Measurements from ENCODE around the gene LMF2.
"Not testable (repeated sequence)": the region's sequence is repeated elsewhere in the genome, so short reads cannot be mapped to it uniquely, and the experiment has no call there.

Gene LMF2

DNA sequence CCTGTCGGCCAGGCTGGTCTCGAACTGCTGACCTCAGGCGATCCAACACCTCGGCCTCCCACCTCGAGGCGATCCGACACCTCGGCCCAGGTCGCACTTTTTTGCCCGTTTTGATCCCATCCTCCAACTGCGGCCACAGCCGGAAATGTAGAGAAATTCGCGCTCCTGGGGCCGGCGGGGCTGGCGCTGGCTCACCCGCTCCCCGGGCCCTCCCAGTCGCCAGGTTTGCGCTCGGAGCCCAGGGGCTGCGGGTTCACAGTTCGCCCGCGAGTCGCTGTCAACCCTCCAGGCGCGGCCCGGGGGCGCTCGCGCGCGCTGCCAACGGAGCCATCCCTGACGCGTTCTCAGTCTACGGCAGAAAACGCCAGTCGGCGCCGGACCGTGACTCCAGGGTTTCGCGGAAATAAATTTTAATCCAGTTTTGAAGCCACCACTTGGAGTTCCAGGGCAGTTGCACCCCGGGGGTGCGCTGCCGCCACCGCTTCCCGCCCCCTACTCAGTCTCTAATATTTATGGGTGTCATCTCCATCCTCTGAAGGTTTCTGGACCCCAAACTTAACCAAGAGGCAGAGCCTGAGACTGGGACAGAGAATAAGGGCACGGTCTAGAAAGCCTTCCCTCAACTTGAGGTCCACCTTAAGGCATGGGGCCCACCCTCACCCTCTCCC, 36.7 kb upstream of the LMF2 start:
- DNase-seq (ENCODE audit: low read depth), result peak; percentile 65
- TF ChIP-seq, protein P1, sequence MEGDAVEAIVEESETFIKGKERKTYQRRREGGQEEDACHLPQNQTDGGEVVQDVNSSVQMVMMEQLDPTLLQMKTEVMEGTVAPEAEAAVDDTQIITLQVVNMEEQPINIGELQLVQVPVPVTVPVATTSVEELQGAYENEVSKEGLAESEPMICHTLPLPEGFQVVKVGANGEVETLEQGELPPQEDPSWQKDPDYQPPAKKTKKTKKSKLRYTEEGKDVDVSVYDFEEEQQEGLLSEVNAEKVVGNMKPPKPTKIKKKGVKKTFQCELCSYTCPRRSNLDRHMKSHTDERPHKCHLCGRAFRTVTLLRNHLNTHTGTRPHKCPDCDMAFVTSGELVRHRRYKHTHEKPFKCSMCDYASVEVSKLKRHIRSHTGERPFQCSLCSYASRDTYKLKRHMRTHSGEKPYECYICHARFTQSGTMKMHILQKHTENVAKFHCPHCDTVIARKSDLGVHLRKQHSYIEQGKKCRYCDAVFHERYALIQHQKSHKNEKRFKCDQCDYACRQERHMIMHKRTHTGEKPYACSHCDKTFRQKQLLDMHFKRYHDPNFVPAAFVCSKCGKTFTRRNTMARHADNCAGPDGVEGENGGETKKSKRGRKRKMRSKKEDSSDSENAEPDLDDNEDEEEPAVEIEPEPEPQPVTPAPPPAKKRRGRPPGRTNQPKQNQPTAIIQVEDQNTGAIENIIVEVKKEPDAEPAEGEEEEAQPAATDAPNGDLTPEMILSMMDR (IDR thresholded peaks at IDR 0.05; ENCODE audit: low read length, missing control alignments), result peak; percentile 51
- H3K4me3 ChIP-seq (replicated peaks; ENCODE audit: low read depth, low read length), result peak overlapping the region; percentile 22

DNA sequence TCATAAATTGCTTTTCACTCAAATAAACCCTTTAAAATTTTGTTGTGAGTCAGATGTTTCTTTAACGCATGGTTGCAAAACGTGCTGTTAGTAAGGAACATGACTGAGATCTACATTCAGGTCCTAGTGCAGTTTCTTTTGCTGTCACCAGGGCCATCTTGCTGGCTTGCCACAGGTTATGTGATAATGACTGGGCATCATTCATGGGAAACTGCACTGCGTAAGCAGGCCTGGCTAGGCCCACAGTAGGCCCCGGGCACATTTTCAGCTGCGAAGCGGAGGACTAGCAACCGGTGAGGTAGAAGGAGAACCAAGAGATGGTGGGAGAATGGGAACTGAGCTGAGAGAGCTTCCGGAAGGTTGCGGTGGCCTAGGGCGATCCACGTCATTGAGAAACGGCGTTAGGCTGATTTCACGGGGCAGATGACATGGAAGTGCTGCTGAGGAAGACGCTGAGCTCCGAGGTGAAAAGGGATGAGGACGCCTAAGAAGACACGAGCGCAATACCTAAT, 35.0 kb upstream of the LMF2 start:
- no peak for DNase-seq (ENCODE audit: low read depth)
- no peak overlapping the region for H3K4me3 ChIP-seq (replicated peaks; ENCODE audit: low read depth, low read length)

DNA sequence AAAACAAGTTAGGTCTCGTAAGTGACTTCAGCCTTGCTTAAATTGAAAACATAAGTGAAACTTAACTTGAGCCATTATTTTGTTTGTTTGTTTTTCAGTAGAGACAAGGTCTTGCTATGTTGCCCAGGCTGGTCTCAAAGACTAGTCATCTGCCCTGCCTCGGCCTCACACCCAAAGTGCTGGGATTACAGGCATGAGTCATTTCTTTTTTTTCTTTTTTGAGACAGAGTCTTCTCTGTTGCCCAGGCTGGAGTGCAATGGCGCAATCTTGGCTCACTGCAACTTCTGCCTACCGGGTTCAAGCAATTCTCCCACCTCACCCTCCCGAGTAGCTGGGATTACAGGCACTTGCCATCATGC, 34.1 kb upstream of the LMF2 start:
- peak; percentile 87 for DNase-seq (ENCODE audit: low read depth)
- H3K4me3 ChIP-seq (replicated peaks; ENCODE audit: low read depth, low read length), result not testable (repeated sequence)

More for the DNA sequence above, 35.0 kb upstream of the LMF2 start:
- TF ChIP-seq, protein P1 (IDR thresholded peaks at IDR 0.05; ENCODE audit: low read length, missing control alignments), result no peak

DNA sequence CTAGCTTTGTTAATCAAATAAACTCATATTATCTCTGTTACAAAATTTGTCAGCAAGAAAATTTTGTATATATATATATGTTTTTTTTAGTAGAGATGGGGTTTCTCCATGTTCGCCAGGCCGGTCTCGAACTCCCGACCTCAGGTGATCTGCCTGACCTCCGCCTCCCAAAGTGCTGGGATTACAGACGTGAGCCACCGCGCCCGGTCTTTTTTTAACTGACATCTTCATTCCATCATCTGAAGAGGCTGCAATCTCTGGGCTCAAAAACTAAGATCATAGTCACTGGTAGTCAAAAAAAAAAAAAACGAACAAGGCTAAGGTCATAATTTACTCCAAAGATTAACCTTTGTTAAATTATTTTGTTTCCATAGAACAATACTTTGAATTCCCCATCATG, 32.9 kb upstream of the LMF2 start:
- TF ChIP-seq, protein P1 (IDR thresholded peaks at IDR 0.05; ENCODE audit: low read length, missing control alignments), result no peak
- DNase-seq (ENCODE audit: low read depth), result no peak
- no peak overlapping the region for H3K4me3 ChIP-seq (replicated peaks; ENCODE audit: low read depth, low read length)

DNA sequence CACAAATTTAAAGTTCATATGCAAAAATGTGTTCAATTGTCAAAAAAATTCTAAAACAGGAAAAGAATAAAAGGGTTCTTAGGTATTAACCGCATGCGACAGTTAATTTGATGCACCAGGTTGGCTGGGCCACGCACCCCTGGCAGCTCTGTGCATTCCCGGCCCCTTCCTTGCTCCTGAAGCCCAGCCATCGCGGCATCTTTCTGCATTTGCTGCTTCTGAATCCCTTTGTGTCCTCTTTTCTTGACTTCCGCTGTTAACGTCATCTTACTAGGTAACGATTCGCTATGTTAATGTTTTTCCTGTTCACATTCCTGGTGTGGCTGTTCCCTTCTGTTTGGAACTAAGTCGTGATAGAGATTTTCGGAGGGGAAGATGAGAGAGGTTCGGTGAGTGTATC, 30.3 kb upstream of the LMF2 start:
- no peak for DNase-seq (ENCODE audit: low read depth)
- TF ChIP-seq, protein P1 (IDR thresholded peaks at IDR 0.05; ENCODE audit: low read length, missing control alignments), result no peak
- no peak overlapping the region for H3K4me3 ChIP-seq (replicated peaks; ENCODE audit: low read depth, low read length)

DNA sequence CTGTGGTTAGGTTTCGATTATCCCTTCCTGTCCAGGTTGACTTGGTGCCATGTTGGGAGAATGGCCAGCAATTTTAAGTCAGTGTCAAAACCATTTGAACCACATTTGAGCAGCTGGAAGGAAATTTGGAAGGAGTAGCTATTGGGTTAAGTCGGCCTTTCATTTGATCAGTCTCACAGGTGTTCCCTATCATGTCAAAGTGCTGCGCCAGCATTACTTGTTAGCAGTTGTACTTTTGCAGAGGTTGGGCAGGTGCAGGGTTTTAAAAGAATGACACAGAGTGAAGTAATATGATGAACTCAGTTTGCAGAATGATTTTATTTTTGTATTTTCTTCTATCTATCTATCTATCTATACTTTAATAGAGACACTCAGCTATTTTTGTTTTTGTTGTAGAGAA, 28.7 kb upstream of the LMF2 start:
- TF ChIP-seq, protein P1 (IDR thresholded peaks at IDR 0.05; ENCODE audit: low read length, missing control alignments), result no peak
- no peak for DNase-seq (ENCODE audit: low read depth)
- H3K4me3 ChIP-seq (replicated peaks; ENCODE audit: low read depth, low read length), result no peak overlapping the region

DNA sequence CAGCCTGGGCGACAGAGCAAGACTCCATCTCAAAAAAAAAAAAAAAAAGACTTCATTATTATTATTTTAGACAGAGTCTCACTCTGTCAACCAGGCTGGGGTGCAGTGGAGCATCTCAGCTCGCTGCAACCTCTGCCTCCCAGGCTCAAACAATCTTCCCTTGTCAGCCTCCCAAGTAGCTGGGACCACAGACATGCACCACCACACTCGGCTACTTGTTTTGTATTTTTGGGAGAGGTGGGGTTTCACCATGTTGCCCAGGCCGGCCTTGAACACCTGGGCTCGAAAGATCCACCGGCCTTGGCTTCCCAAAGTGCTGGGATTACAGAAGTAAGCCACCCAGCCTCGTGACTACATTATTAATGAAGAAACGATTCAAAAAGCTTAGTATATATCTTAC, 27.6 kb upstream of the LMF2 start:
- H3K4me3 ChIP-seq (replicated peaks; ENCODE audit: low read depth, low read length), result no peak overlapping the region
- TF ChIP-seq, protein P1 (IDR thresholded peaks at IDR 0.05; ENCODE audit: low read length, missing control alignments), result no peak
- DNase-seq (ENCODE audit: low read depth), result no peak

DNA sequence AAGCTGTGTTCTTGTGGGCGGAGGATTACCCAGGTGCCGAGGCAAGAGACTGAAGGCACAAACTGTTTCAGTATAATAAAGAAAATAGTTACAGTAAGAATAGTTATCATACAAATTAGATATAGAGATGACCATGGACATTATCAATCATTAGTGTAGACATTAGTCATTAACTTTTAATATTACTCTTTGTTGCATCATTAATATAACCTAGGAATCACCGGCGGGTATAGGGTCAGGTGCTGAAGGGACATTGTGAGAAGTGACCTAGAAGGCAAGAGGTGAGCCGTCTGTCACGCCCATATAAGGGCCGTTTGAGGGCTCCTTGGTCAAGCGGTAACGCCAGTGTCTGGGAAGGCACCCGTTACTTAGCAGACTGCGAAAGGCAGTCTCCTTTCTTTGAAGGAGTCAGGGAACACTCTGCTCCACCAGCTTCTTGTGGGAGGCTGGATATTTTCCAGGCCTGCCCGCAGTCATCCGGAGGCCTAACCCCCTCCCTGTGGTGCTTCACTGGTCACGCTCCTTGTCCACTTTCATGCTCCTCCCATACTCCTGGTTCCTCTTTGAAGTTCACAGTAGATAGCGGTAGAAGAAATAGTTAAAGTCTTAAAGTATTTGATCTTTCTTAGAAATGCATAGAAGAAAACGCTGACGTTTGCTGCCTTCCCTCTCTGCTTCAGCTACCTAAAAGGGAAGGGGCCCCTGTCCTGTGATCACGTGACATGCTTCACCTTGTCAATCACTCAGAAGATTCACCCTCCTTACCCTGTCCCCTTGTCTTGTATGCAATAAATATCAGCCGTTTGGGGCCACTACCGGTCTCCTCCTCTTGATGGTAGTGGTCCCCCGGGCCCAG, 26.6 kb upstream of the LMF2 start:
- not testable (repeated sequence) for H3K4me3 ChIP-seq (replicated peaks; ENCODE audit: low read depth, low read length)
- peak; percentile 83 for DNase-seq (ENCODE audit: low read depth)
